GM18858 (cell line): ENCODE measurements around the gene CDCA8.

Source experiments
- ATAC-seq: cut with Tn5 transposase; IDR thresholded peaks from one replicate; pipeline ENCODE4 v1.9.1; 2021; ENCODE audit not compliant: unreplicated experiment

CDCA8 gene

DNA sequence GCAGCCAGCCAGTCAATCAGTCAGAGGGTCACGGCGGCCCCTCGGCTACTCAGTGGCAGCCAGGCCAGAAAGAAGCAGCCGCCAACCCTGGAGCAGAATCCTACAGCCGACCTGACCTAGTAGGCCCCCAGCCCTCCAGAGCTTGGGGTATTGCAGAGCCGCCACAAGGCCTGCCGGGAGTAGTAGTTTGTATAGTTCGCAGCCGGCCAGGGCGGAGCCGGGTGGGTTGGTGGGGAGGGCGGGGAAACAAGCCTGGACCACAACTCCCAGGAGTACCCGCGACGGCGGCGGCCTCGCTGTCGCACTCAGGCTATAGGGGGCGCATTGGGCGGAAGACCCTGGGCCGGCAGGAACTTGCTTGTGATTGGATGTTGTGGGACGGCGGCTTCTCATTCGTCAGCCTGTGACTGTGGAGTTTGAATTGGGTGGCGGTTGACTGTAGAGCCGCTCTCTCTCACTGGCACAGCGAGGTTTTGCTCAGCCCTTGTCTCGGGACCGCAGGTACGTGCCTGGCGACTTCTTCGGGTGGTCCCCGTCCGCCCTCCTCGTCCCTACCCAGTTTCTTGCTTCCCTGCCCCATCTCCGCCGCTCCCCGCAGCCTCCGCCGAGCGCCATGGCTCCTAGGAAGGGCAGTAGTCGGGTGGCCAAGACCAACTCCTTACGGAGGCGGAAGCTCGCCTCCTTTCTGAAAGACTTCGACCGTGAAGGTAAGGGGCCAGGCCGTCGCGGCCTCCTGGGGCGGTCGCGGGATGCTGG is at the start of gene CDCA8:
TSS of gene CDCA8 (plus strand) at position 439 of the 756 bp plus-strand sequence. CDS start at position 614, 175 bp downstream.
- peak; percentile 62 for ATAC-seq

DNA sequence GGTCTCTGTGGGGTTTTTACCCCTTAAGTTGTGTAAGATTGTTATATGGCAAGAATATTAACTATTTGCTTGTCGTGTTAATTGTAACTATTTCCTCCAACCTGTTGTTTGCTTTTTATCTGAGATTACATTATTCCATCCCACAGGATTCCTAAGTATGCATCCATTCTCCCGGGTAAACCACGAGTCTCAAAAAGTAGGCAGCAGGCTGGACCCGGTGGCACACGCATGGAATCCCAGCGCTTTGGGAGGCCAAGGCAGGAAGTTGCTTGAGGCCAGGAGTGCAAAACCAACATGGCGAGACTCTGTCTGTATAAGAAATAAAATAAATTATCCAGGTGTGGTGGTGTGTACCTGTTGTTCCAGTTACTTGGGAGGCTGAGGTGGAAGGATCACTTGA is 45.0 kb upstream of the CDCA8 start:
- no peak for ATAC-seq

DNA sequence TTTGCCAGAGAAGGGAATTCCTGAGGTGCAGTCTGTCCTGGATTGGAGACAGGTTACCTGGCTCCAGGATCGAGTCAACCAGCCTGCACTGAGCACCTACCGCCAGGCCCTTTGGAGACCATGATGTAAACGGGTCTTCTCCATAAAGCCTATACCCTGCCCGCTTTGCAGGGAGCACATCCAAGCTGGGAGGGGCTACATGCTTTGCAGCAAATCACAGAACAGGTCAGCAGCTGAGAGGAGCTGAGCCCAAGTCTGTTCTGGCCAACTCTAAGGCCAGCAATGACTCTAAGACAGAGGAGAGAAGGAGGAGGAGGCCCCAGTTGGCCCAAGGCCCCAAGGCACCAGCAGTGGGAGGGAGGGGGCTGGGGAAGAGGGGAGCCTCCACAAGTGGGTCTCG is 42.1 kb upstream of the CDCA8 start:
- no peak for ATAC-seq

DNA sequence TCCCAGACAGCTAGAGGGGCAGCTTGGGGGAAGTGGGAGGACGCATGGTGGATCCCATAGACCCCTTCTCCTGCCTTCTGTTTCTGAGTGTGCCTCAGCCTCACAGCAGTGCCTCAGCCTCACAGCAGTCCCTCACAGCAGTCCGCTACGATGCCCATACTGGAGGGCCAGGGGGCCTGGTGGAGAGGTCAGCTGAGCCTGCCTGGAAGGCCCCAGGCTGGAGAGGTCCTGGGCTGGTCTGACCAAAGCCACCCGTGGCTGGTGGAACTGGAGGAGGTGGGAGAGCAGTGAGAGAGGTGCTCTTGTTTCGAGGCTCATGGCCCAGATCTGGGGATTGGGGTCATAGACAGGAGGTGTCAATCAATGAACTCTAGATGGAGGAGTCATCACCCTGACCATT is 41.6 kb upstream of the CDCA8 start:
- no peak for ATAC-seq

- no peak for ATAC-seq
These were observed 40.5 kb upstream of the CDCA8 start for GRCh38 chr1:37651803-37652202.

DNA sequence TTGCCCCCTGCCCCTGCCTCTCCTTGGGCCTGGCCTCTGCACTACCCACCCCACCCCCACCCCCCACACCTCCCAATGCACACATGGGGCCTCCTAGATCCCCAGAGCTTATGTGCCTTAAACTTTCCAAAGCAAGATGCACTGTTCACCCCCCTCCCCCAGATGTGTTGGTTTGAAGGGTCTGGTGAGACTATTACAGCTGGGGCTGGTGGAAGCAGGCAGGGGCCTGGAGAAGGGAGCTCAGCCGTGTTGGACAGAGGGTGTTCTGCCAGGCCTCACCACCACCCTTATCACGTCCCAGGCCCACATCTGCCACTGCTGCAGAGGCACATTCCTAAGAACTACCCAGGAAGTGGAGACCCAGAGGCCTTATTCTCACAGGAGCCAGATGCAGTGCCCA is 39.3 kb upstream of the CDCA8 start:
- ATAC-seq, result no peak

DNA sequence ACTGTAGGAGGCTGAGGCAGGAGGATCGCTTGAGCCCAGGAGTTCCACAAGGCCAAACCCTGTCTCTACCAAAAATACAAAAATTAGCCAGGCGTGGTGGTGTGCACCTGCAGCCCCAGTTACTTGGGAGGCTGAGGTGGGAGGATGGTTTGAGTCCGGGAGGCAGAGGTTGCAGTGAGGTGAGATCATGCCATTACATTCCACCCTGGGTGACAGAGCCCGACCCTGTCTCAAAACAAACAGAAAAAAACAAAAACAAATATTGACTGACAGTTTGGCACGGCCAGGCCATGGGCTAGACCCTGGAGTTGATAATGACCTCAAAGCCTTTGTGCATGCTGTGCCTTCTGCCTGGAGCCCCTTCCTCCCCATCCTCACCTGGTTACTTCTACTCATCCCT is 38.4 kb upstream of the CDCA8 start:
- ATAC-seq, result no peak

- ATAC-seq, result no peak
These were observed 37.0 kb upstream of the CDCA8 start for GRCh38 chr1:37655274-37655673.

DNA sequence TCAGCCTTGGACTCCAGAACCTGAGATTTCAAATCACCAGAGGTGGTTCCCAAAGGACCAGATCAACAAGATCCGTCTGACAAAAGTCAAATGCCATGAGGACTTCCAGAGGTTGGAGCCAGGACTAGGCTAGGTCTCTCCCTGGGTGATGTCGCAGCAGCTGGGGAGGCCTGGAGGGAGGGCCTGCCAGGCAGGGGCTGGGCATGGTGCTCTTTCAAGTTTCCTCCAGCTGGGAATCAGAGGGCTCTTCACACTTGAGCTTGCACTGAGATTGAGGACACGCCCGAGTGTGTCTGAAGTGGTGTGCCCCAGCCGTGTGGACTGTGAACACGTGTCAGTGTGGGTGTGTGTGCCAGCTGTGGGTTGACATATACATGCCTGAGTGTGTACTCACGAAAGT is 36.3 kb upstream of the CDCA8 start:
- no peak for ATAC-seq

- no peak for ATAC-seq
These were observed 35.4 kb upstream of the CDCA8 start for GRCh38 chr1:37656881-37657280.

- ATAC-seq, result no peak
These were observed 34.5 kb upstream of the CDCA8 start for GRCh38 chr1:37657620-37658412.

DNA sequence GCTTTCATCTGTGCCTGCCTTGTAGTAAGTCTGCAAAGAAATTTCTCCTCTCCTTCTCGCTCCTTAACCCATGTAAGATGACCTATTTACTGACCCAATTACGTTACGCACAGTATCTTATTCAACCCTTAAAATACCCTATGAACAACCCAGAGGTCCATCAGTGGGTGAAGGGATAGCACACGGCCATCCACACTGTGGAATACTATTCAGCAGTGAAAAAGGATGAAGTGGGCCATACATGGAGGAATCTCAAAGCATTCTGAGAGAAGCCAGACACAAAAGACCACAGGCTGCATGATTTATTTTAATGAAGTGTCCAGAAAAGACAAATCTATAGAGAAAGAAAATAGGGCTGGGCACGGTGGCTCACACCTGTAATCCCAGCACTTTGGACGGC is 33.8 kb upstream of the CDCA8 start:
- ATAC-seq, result no peak

DNA sequence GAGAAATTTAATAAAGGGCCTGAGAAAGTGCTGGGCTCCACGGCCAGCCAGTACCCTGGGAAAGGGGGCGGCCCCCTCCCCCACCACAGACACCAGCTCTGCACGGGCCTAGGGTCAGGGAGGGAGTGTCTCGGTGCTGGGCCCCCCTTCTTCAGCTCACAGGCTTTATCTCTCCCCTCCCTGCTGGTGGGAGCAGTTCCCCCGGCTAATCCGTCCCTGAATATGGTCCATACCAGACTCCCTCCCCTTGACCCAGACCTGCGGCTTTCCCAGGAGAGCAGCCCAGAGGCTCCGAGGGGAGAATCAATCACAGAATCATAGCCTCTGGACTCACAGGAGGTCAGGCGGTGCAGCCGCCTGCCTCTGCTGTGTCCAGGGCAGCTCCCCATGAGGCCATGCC is 31.7 kb upstream of the CDCA8 start:
- no peak for ATAC-seq

DNA sequence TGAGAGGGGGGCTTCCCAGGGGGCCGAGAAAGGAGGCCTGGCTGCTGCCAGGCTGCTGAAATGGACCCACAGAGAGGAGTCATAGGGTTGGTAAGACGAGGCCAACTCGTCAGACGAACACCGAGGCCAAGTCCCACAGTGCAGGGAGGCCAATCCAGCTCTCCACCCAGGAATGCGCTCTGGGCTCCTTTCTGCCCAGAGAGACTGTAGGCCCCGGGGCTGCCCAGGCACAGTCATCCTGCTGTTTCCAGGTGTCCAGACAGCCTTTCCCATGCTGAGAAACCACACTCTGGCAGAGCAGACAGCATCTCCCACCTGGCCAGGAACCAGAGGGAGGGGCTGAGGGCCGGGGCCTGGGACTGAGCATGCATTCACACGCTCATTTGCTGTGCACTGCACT is 30.9 kb upstream of the CDCA8 start:
- no peak for ATAC-seq

- no peak for ATAC-seq
These were observed 30.1 kb upstream of the CDCA8 start for GRCh38 chr1:37662031-37662755.

DNA sequence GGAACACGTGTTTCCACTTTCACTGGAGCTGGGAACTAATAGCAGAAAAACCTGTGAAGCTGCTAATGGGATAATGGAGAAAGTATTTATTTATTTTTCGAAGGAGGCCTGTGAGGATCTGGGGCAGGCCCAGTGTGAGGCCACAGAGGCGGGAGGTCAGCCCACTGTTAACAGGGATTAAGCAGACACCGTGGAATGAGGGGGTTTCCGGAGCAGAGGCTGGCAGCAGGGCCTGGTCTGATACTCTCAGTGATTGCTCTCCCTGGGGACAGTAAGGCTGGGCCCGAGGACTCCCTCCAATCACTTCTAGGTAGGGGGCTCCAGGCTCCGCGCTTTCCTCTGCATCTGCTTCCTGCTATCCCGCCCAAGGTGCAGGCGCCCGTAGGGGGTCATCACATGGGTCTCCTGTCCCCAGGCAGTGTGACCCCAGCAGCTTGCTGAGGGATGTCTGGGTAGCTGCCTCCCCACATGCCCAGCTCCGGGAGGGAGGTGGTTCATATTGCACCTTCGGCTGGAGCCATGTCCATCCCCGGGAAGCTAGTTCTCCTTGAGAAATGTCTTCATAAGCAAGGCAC is 28.8 kb upstream of the CDCA8 start:
- ATAC-seq, result no peak

- no peak for ATAC-seq
These were observed 26.0 kb upstream of the CDCA8 start for GRCh38 chr1:37666241-37666867.

- ATAC-seq, result no peak
These were observed 25.2 kb upstream of the CDCA8 start for GRCh38 chr1:37667023-37667671.

GRCh38 chr1:37670133-37670532 is 22.2 kb upstream of the CDCA8 start:
- ATAC-seq, result no peak

- ATAC-seq, result no peak
These were observed 21.1 kb upstream of the CDCA8 start for GRCh38 chr1:37671261-37671660.
